H1 (cell line): ENCODE data around the gene PIGBOS1. TPM values are rescaled to one million over a fixed set of nuclear protein-coding genes. Genes with fewer than 3 reads are reported as not detected.
A peak's percentile ranks its signal among the peaks of the same experiment; 100 is the strongest.

ENCODE experiments used
- ASH2L ChIP-seq: fragments of 200-600, 300-600 bp; sonication (generic); IDR thresholded peaks from one replicate; pipeline ENCODE4 v1.7.1; 2017; ENCODE audit warnings: low read length
- BCL11A ChIP-seq, 2 experiments: IDR thresholded peaks; one replicate each; pipeline ENCODE4 v1.6.1; 2011; ENCODE audit warnings: low read depth in 2 of 2, low read length in 2 of 2, mild to moderate bottlenecking in 2 of 2
- CHD2 ChIP-seq: IDR thresholded peaks from 2 replicates; pipeline ENCODE4 v1.6.1; 2012; ENCODE audit warnings: low read length, improper control_type of control experiment
- JUND ChIP-seq: IDR thresholded peaks from 2 replicates; pipeline ENCODE4 v1.6.1; 2011; ENCODE audit warnings: mild to moderate bottlenecking, improper control_type of control experiment, low read length
- KDM4A ChIP-seq: IDR thresholded peaks from one replicate; pipeline ENCODE4 v1.7.1; 2012; ENCODE audit warnings: low read depth, mild to moderate bottlenecking, moderate library complexity, low read length, inconsistent platforms; ENCODE audit not compliant: severe bottlenecking
- KDM5A ChIP-seq: fragments of 200-600 bp; IDR thresholded peaks from 2 replicates; pipeline ENCODE4 v1.7.1; 2012; ENCODE audit warnings: mild to moderate bottlenecking, low read length, inconsistent platforms, mixed read lengths
- MAFK ChIP-seq: IDR thresholded peaks from 2 replicates; pipeline ENCODE4 v1.6.1; 2012; ENCODE audit warnings: low read depth, mild to moderate bottlenecking, improper control_type of control experiment, low read length
- PHF8 ChIP-seq: fragments of 200-600 bp; sonication (generic); conservative IDR thresholded peaks from 2 replicates; pipeline ENCODE4 v1.7.1; 2012; ENCODE audit warnings: low read depth, mild to moderate bottlenecking, inconsistent platforms, low read length, moderate library complexity
- RAD21 ChIP-seq, 2 experiments: IDR thresholded peaks in 1 of 2; conservative IDR thresholded peaks in 1 of 2; 2 replicates each; pipeline ENCODE4 v1.6.1; 2011; ENCODE audit warnings: low read depth in 2 of 2, low read length in 2 of 2, improper control_type of control experiment in 1 of 2, inconsistent platforms in 1 of 2, mild to moderate bottlenecking in 1 of 2, moderate library complexity in 1 of 2
- RNF2 ChIP-seq: fragments of 200-900, 300-1000 bp; sonication (generic); IDR thresholded peaks from 2 replicates; pipeline ENCODE4 v1.7.1; 2016; ENCODE audit warnings: borderline replicate concordance, low read depth, mild to moderate bottlenecking, antibody characterized with exemption, low read length; ENCODE audit not compliant: poor library complexity, severe bottlenecking; ENCODE audit errors: missing control alignments
- SAP30 ChIP-seq: fragments of 300-600 bp; sonication (generic); IDR thresholded peaks from 2 replicates; pipeline ENCODE4 v1.7.1; 2012; ENCODE audit warnings: low read length, moderate library complexity, mild to moderate bottlenecking, inconsistent platforms; ENCODE audit not compliant: insufficient read depth, insufficient replicate concordance
- SIN3A ChIP-seq, 2 experiments: IDR thresholded peaks in 1 of 2; conservative IDR thresholded peaks in 1 of 2; 2 replicates each; pipeline ENCODE4 v1.6.1; 2011 to 2012; ENCODE audit warnings: low read length in 2 of 2, improper control_type of control experiment in 1 of 2, low read depth in 1 of 2, mild to moderate bottlenecking in 1 of 2
- SIRT6 ChIP-seq: IDR thresholded peaks from one replicate; pipeline ENCODE4 v1.7.1; 2012; ENCODE audit warnings: low read length, inconsistent platforms
- SIX5 ChIP-seq: IDR thresholded peaks from 2 replicates; pipeline ENCODE4 v1.6.1; 2011; ENCODE audit warnings: mild to moderate bottlenecking, low read depth, low read length
- SP1 ChIP-seq: IDR thresholded peaks from 2 replicates; pipeline ENCODE4 v1.6.1; 2011; ENCODE audit warnings: low read depth, low read length
- TAF1 ChIP-seq: IDR thresholded peaks from 2 replicates; pipeline ENCODE4 v1.6.1; 2011; ENCODE audit warnings: mild to moderate bottlenecking, low read depth, low read length
- TAF7 ChIP-seq: optimal IDR thresholded peaks from 2 replicates; pipeline ENCODE3; 2011; ENCODE audit warnings: low read depth, mild to moderate bottlenecking, inconsistent platforms, low read length, moderate library complexity, borderline replicate concordance
- polyA plus RNA-seq, 7 experiments: library from polyadenylated mRNA; depleted of rRNA in 3 of 7; stranded (reverse) in 5 of 7; unstranded in 2 of 7; fragments of >200 nt in 5 of 7; fragments of 200-250 nt in 2 of 7; gene quantifications; 1 replicate in 5 of 7; 2 replicates in 1 of 7; 4 replicates in 1 of 7; pipeline versions ENCODE4 v1.2.1 to v1.2.3, GENCODE V29; 2011 to 2013; ENCODE audit warnings: missing spikeins in 2 of 7, mixed read lengths in 2 of 7
- total RNA-seq: library from RNA; stranded (reverse); fragmentation: NEBNext Ultra II Directional; extraction: Animal tissue kit (Norgen Biotek cat#: 25700); gene quantifications from 2 replicates; pipeline ENCODE4 v1.2.1, GENCODE V29; 2021
- TF ChIP-seq, protein P1 (sequence below), 3 experiments: IDR thresholded peaks; 1 replicate in 2 of 3; 2 replicates in 1 of 3; pipeline versions ENCODE4 v1.5.1 to v1.6.1; 2011; ENCODE audit warnings: low read length in 3 of 3, mild to moderate bottlenecking in 3 of 3, inconsistent platforms in 2 of 3, low read depth in 1 of 3, moderate library complexity in 1 of 3; ENCODE audit not compliant: insufficient read depth in 1 of 3; ENCODE audit errors: control extremely low read depth in 1 of 3
- TF ChIP-seq, protein P2 (sequence below): IDR thresholded peaks from 2 replicates; pipeline ENCODE4 v1.6.1; 2011; ENCODE audit warnings: low read depth, mild to moderate bottlenecking, low read length; ENCODE audit not compliant: insufficient read depth
- TF ChIP-seq, protein P3 (sequence below): IDR thresholded peaks from 2 replicates; pipeline ENCODE4 v1.6.1; 2012; ENCODE audit warnings: inconsistent platforms

The PIGBOS1 gene
- total and polyA plus RNA-seq, 2 of the 8 experiments (the other 6 are each of a cell fraction or from before 2014, with no cell fraction given) = 7.8 to 16.7 TPM

DNA sequence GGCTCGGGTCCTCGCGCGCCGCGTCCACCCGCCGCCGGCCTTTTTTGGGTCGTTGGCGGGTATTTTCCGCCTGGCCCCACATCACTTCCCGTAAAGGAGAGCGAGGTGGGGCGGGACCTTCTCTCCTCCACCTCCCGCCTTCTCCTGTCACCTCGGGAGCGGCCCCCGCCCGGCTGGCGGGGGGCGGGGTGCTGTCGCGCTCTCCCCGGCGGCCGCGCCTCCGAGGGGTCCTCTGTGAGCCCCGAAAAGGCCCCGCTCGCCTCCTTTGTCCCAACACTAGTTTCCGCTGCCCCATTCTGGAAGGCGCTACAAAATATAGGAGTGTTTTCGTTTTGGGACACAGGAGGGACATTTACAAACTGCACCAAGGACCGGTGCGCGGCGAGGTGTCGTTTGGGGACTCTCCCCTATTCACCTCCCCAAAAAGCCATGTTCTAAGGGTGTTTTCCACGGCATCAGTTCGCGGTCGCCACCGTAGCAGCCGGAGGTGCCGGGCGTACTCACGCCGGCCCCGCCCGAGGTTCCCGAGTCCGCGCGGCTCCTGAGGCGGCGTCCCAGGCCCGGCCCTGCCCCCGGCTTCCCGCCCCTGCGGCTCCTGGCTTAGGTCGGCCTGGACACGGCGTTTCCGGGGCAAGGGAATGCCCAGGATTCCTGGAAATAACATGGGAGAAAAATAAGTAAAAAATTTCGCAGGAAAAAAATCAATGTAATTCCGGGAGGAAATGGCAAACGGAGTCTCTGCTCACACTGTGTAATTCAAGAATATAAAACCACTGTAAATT is 29.0 kb downstream of the PIGBOS1 start, which contains the start of gene RAB27A (continued):
- TF ChIP-seq SIX5 = no peak
- no peak for TF ChIP-seq SAP30
- TF ChIP-seq, protein P1, sequence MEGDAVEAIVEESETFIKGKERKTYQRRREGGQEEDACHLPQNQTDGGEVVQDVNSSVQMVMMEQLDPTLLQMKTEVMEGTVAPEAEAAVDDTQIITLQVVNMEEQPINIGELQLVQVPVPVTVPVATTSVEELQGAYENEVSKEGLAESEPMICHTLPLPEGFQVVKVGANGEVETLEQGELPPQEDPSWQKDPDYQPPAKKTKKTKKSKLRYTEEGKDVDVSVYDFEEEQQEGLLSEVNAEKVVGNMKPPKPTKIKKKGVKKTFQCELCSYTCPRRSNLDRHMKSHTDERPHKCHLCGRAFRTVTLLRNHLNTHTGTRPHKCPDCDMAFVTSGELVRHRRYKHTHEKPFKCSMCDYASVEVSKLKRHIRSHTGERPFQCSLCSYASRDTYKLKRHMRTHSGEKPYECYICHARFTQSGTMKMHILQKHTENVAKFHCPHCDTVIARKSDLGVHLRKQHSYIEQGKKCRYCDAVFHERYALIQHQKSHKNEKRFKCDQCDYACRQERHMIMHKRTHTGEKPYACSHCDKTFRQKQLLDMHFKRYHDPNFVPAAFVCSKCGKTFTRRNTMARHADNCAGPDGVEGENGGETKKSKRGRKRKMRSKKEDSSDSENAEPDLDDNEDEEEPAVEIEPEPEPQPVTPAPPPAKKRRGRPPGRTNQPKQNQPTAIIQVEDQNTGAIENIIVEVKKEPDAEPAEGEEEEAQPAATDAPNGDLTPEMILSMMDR (IDR thresholded peaks at IDR 0.05; ENCODE audit: control extremely low read depth in 1 of 3, insufficient read depth in 1 of 3, low read depth in 1 of 3, low read length in 3 of 3) = no peak
- no peak for TF ChIP-seq MAFK
- TF ChIP-seq BCL11A (IDR thresholded peaks at IDR 0.05; ENCODE audit: low read depth in 2 of 2, low read length in 2 of 2) = no peak
- no peak for TF ChIP-seq JUND
- 0 out of 4 replicates have a peak, but pooled peaks of 1 of the 2 experiments have one; percentile 6 for TF ChIP-seq SIN3A (conservative IDR thresholded peaks at IDR 0.05 in 1 of 2, IDR thresholded peaks at IDR 0.05 in 1 of 2; ENCODE audit: low read depth in 1 of 2, low read length in 2 of 2)
- no peak for TF ChIP-seq CHD2
- TF ChIP-seq TAF1 = 0 out of 2 replicates have a peak, but pooled peaks have one; percentile 12
- TF ChIP-seq KDM4A = peak; percentile 73
- no peak for TF ChIP-seq RNF2
- TF ChIP-seq KDM5A = no peak
- TF ChIP-seq TAF7 = no peak
- TF ChIP-seq ASH2L = peak; percentile 63
- TF ChIP-seq, protein P2, sequence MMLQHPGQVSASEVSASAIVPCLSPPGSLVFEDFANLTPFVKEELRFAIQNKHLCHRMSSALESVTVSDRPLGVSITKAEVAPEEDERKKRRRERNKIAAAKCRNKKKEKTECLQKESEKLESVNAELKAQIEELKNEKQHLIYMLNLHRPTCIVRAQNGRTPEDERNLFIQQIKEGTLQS = no peak
- no peak; the same call in none of the 2 replicates for TF ChIP-seq PHF8
- no peak for TF ChIP-seq SP1
- no peak for TF ChIP-seq RAD21 (IDR thresholded peaks at IDR 0.05 in 1 of 2, conservative IDR thresholded peaks at IDR 0.05 in 1 of 2; ENCODE audit: low read depth in 2 of 2, low read length in 2 of 2)
- TF ChIP-seq SIRT6 = no peak
- TF ChIP-seq, protein P3, sequence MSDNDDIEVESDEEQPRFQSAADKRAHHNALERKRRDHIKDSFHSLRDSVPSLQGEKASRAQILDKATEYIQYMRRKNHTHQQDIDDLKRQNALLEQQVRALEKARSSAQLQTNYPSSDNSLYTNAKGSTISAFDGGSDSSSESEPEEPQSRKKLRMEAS = no peak
